OCI-LY7 (cell line): ENCODE measurements around the gene FLNB.

Source experiments
- CTCF ChIP-seq: fragments of 200-600 bp; sonication (generic); conservative IDR thresholded peaks from 2 replicates; pipeline ENCODE4 v1.5.1; 2014; ENCODE audit warnings: mild to moderate bottlenecking, antibody characterized with exemption, low read length, moderate library complexity, mixed read lengths
- EZH2phosphoT487 ChIP-seq: fragments of 200-600 bp; sonication (generic); IDR thresholded peaks from 2 replicates; pipeline ENCODE4 v1.6.1; 2018; ENCODE audit warnings: low read depth, borderline replicate concordance, mild to moderate bottlenecking, mixed run types, antibody characterized with exemption, low read length, moderate library complexity, mixed read lengths

DNA sequence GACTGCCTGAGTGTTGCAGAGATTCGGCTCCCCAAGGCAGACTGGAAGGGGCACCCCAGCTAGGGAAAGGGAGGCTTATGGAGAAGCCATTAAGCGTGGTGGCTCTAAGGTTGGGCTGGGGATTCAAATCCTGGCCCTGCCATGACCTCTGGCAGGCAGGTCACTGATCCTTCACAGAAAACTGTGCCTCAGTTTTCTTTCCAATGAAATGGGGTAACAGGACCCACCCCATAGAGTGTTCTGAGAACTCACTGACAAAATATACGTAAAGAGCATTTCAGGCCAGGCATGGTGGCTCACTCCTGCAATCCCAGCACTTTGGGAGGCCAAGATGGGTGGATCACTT, 167.9 kb downstream of the FLNB start:
- TF ChIP-seq CTCF = no peak
- no peak for TF ChIP-seq EZH2phosphoT487
